Right atrium auricular region (tissue), 2 donors: ENCODE data around the gene BANP. TPM values are rescaled to one million over a fixed set of nuclear protein-coding genes. Genes with fewer than 3 reads are reported as not detected.

Experiments
- DNase-seq: peaks from one replicate; pipeline ENCODE4 v3.0.0-alpha.2; 2019; ENCODE audit warnings: low spot score
- H3K27ac ChIP-seq, 2 donors: fragments of 200-600 bp; sonication (generic); 1 replicate in 1 of 2; 2 replicates in 1 of 2; pipeline ENCODE4 v1.5.1; 2016 to 2019
- H3K27me3 ChIP-seq, 2 donors: fragments of 200-600 bp; sonication (generic); one replicate each; pipeline versions ENCODE4 v1.5.1 to v1.6.0; 2017 to 2019
- H3K36me3 ChIP-seq: fragments of 200-600 bp; sonication (generic); one replicate; pipeline ENCODE4 v1.5.1; 2016
- H3K4me1 ChIP-seq, 2 donors: fragments of 200-600 bp; sonication (generic); one replicate each; pipeline versions ENCODE4 v1.5.1 to v1.6.0; 2017 to 2019
- H3K4me3 ChIP-seq, 2 donors: fragments of 200-600 bp; sonication (generic); 1 replicate in 1 of 2; 2 replicates in 1 of 2; pipeline ENCODE4 v1.5.1; 2017 to 2019; ENCODE audit warnings: mild to moderate bottlenecking in 1 of 2, moderate library complexity in 1 of 2
- H3K9me3 ChIP-seq, 2 donors: fragments of 200-600 bp; sonication (generic); one replicate each; pipeline ENCODE4 v1.5.1; 2019
- total RNA-seq, 2 donors: library from RNA; depleted of rRNA; stranded (reverse); fragments of >200 nt; gene quantifications; one replicate each; pipeline ENCODE4 v1.1.0, GENCODE V29; 2016
- TF ChIP-seq, protein P1 (sequence below), 2 donors: fragments of 200-600 bp; sonication (generic); IDR thresholded peaks; one replicate each; pipeline ENCODE4 v1.5.1; 2019; ENCODE audit warnings: antibody characterized with exemption in 2 of 2

BANP gene
- total RNA-seq, 2 donors from 2014 or later = 10.4 to 14.4 TPM

DNA sequence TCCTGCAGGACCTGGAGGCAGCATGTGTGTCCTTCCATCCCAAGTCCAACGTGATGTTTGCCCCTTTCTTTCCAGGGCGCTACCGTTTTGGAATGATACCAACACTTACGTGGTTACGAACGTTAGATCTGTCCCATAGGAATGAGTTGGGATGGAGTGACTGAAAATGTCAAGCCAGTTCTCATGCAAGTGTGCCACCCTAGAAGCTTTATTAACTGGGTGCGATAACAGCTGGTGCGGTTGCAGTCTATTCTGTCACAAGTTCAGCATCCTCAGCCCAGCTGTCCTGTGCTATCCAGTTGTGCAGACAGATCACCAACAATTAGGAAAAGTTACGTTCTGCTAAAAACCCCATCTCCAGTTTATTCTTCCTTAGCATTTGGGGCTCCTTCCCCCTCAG, 52.5 kb downstream of the BANP start:
- no peaks in the 10 kb centered on the region for H3K4me1 ChIP-seq
- H3K9me3 ChIP-seq = no peaks in the 10 kb centered on the region
- H3K27me3 ChIP-seq = no peaks in the 10 kb centered on the region
- H3K36me3 ChIP-seq = peaks cover 31% of the 10 kb centered on the region
- TF ChIP-seq, protein P1, sequence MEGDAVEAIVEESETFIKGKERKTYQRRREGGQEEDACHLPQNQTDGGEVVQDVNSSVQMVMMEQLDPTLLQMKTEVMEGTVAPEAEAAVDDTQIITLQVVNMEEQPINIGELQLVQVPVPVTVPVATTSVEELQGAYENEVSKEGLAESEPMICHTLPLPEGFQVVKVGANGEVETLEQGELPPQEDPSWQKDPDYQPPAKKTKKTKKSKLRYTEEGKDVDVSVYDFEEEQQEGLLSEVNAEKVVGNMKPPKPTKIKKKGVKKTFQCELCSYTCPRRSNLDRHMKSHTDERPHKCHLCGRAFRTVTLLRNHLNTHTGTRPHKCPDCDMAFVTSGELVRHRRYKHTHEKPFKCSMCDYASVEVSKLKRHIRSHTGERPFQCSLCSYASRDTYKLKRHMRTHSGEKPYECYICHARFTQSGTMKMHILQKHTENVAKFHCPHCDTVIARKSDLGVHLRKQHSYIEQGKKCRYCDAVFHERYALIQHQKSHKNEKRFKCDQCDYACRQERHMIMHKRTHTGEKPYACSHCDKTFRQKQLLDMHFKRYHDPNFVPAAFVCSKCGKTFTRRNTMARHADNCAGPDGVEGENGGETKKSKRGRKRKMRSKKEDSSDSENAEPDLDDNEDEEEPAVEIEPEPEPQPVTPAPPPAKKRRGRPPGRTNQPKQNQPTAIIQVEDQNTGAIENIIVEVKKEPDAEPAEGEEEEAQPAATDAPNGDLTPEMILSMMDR (IDR thresholded peaks at IDR 0.05) = no peak
- H3K4me3 ChIP-seq = no peak overlapping the region
- DNase-seq = no peak
- no peak overlapping the region for H3K27ac ChIP-seq

DNA sequence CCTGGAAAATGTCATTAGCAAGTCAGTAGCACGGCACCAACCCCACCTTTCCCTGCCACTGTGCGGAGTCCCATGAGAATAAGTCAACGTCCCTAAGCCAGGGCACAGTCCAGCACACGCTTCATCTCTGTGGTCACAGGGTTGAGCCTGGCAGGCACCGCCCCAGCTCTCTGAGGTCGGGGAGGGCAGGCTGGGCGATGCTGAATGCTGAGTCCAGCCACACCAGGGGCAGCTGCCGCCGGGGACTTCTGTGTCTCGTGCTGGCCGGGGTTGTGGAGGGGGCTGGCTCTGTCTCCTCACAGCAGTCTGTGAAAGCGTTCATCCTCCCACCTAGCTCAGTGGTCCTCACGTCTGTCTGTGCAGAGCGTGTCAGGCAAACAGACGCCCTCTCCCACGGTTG, 53.2 kb downstream of the BANP start:
- Histone ChIP-seq H3K27ac (no peak overlapping the region), H3K4me1 (no peaks in the 10 kb centered on the region), H3K9me3 (no peaks in the 10 kb centered on the region), H3K4me3 (no peak overlapping the region), H3K36me3 (peaks cover 31% of the 10 kb centered on the region), H3K27me3 (no peaks in the 10 kb centered on the region)
- TF ChIP-seq, protein P1 (IDR thresholded peaks at IDR 0.05) = no peak
- DNase-seq = no peak

DNA sequence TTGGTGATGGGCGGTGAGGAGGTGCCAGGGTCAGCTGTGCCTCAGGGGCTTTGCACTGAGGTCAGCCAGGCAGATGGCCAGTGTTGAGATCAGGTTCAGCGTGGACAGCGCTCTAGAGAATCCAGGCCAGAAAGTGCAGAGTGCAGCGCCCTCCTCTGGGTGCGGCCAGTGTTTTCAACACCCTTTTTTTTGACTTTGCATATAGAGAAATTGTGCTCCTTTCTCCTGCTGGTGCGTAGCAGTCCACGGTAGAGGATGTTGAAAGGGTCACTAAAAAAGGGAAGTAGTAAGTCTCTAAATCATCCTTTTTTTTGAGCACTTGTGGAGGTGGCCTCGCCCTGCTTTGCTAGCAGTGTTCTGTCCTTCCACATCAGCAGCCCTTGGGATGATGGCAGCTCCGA, 53.9 kb downstream of the BANP start:
- TF ChIP-seq, protein P1 (IDR thresholded peaks at IDR 0.05) = peak in 1 of 2 donors; percentile 16
- peaks cover 31% of the 10 kb centered on the region for H3K36me3 ChIP-seq
- DNase-seq = no peak

DNA sequence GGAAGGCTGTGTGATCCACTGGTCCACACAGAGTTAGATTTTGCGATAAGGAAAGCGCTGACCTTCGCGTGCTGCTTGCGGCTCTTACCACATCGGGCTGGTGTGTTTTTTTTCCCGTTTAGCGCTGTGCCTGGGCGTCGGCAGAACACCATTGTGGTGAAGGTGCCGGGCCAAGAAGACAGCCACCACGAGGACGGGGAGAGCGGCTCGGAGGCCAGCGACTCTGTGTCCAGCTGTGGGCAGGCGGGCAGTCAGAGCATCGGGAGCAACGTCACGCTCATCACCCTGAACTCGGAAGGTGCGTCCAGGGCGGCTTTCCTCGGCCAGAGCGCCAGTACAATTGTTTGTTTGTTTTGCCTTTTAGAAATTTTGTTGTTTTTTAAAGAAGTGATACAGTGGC, 54.7 kb downstream of the BANP start:
- H3K36me3 ChIP-seq = peaks cover 31% of the 10 kb centered on the region
- H3K9me3 ChIP-seq = no peaks in the 10 kb centered on the region
- TF ChIP-seq, protein P1 (IDR thresholded peaks at IDR 0.05) = no peak
- no peaks in the 10 kb centered on the region for H3K4me1 ChIP-seq
- no peak overlapping the region for H3K4me3 ChIP-seq
- H3K27me3 ChIP-seq = no peaks in the 10 kb centered on the region
- no peak for DNase-seq
- H3K27ac ChIP-seq = no peak overlapping the region

More for the DNA sequence above, 53.9 kb downstream of the BANP start:
- H3K27me3 ChIP-seq = no peaks in the 10 kb centered on the region
- no peaks in the 10 kb centered on the region for H3K4me1 ChIP-seq
- no peak overlapping the region for H3K4me3 ChIP-seq
- H3K27ac ChIP-seq = no peak overlapping the region
- no peaks in the 10 kb centered on the region for H3K9me3 ChIP-seq

DNA sequence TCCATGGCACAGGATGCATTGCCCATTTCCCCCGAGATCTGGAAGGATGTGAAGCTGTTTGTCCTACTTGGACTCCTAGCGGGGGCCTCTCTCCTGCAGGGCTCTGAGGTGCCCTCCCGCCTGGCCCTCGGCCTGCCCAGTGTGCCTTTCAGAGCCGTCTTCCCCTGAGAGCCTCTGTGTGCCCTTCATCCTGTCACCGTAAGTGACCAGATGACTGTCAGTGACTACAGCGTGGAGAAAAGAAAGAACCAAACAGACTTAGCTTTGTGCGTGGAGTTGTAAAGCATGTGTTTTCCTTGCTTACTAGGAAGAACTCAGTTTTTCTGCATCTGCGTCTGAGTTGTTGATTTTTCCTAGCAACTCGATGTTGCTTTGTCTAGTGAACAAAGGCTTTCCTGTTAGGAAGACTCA, 56.1 kb downstream of the BANP start:
- Histone ChIP-seq H3K36me3 (peaks cover 31% of the 10 kb centered on the region), H3K27ac (no peak overlapping the region), H3K4me1 (no peaks in the 10 kb centered on the region), H3K9me3 (no peaks in the 10 kb centered on the region), H3K4me3 (no peak overlapping the region), H3K27me3 (no peaks in the 10 kb centered on the region)
- DNase-seq = no peak
- TF ChIP-seq, protein P1 (IDR thresholded peaks at IDR 0.05) = no peak

DNA sequence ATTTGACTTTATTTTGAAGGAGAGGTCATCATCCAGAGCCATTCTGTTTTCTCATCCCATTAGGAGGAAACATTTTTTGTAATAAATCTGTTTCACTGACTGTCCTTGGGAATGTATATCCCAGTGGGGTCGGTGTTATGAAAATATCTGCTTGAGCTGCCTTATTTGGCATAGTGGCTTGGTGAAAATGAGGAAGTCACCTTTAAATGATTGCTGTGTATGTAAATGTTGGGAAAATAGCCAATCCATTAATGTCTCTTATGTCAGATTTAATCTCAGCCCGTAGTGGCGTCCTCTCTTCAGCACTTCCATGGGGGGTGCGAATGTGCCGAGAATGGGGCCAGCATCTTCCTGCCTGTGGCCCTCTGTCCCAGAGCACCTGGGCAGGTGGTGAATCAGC, 57.6 kb downstream of the BANP start:
- H3K4me1 ChIP-seq = no peaks in the 10 kb centered on the region
- no peak for DNase-seq
- H3K27ac ChIP-seq = no peak overlapping the region
- no peaks in the 10 kb centered on the region for H3K27me3 ChIP-seq
- TF ChIP-seq, protein P1 (IDR thresholded peaks at IDR 0.05) = no peak
- peaks cover 31% of the 10 kb centered on the region for H3K36me3 ChIP-seq
- no peaks in the 10 kb centered on the region for H3K9me3 ChIP-seq
- no peak overlapping the region for H3K4me3 ChIP-seq
